Neuron (in vitro differentiated cells): Measurements from ENCODE around the gene KRTAP10-9.
"Not testable (repeated sequence)": the region's sequence is repeated elsewhere in the genome, so short reads cannot be mapped to it uniquely, and the experiment has no call there.

Experiments
- H2AFZ ChIP-seq: one replicate; pipeline ENCODE4 v1.6.1; 2013; ENCODE audit warnings: low read depth, mild to moderate bottlenecking, inconsistent platforms, low read length, moderate library complexity
- H3K27me3 ChIP-seq: one replicate; pipeline ENCODE4 v1.6.1; 2013; ENCODE audit warnings: low read length; ENCODE audit not compliant: insufficient read depth
- H3K36me3 ChIP-seq: one replicate; pipeline ENCODE4 v1.6.1; 2013; ENCODE audit warnings: low read length; ENCODE audit not compliant: insufficient read depth
- H3K4me1 ChIP-seq: one replicate; pipeline ENCODE4 v1.6.1; 2013; ENCODE audit warnings: low read length; ENCODE audit not compliant: insufficient read depth
- H3K4me3 ChIP-seq: 2 replicates; pipeline ENCODE4 v1.5.1; 2013; ENCODE audit warnings: mild to moderate bottlenecking, low read length, moderate library complexity
- H3K9me3 ChIP-seq: one replicate; pipeline ENCODE4 v1.6.1; 2013; ENCODE audit warnings: low read length

Gene KRTAP10-9

GRCh38 chr21:44626673-44627143 is at the start of gene KRTAP10-9:
Gene KRTAP10-9 (plus strand): TSS chr21:44627093. CDS start chr21:44627172, 79 bp downstream.
- H3K4me3 ChIP-seq = no peak within 1 kb of the TSS
- H3K4me1 ChIP-seq = no peaks in the 10 kb centered on the region
- no peak within 1 kb of the TSS for H2AFZ ChIP-seq
- H3K36me3 ChIP-seq = no peaks in the 10 kb centered on the region
- H3K9me3 ChIP-seq = peaks cover 2% of the 10 kb centered on the region
- no peaks in the 10 kb centered on the region for H3K27me3 ChIP-seq

GRCh38 chr21:44578371-44579055 is 48.4 kb upstream of the KRTAP10-9 start:
- peaks cover 5% of the 10 kb centered on the region for H3K4me1 ChIP-seq

GRCh38 chr21:44579056-44579832 is 47.6 kb upstream of the KRTAP10-9 start:
- no peaks in the 10 kb centered on the region for H3K27me3 ChIP-seq
- H3K9me3 ChIP-seq = no peaks in the 10 kb centered on the region
- no peaks in the 10 kb centered on the region for H3K36me3 ChIP-seq
- H3K4me3 ChIP-seq = no peak overlapping the region
- H2AFZ ChIP-seq = no peak overlapping the region
- H3K4me1 ChIP-seq = peaks cover 5% of the 10 kb centered on the region

More at GRCh38 chr21:44578371-44579055, 48.4 kb upstream of the KRTAP10-9 start:
- Histone ChIP-seq H3K27me3 (no peaks in the 10 kb centered on the region), H3K4me3 (no peak overlapping the region), H3K9me3 (no peaks in the 10 kb centered on the region), H2AFZ (no peak overlapping the region), H3K36me3 (no peaks in the 10 kb centered on the region)

GRCh38 chr21:44579833-44580144 is 47.1 kb upstream of the KRTAP10-9 start:
- peaks cover 5% of the 10 kb centered on the region for H3K4me1 ChIP-seq
- H3K4me3 ChIP-seq = no peak overlapping the region
- H3K36me3 ChIP-seq = no peaks in the 10 kb centered on the region
- H3K27me3 ChIP-seq = no peaks in the 10 kb centered on the region
- no peak overlapping the region for H2AFZ ChIP-seq
- H3K9me3 ChIP-seq = no peaks in the 10 kb centered on the region

GRCh38 chr21:44580231-44580821 is 46.6 kb upstream of the KRTAP10-9 start, which contains the start of gene KRTAP10-5:
Gene KRTAP10-5 (minus strand): TSS chr21:44580604. CDS start chr21:44580578, 26 bp downstream.
- H3K4me3 ChIP-seq, H2AFZ ChIP-seq, H3K27me3 ChIP-seq, H3K4me1 ChIP-seq, H3K9me3 ChIP-seq, H3K36me3 ChIP-seq: not testable (repeated sequence)

GRCh38 chr21:44581158-44581557 is 45.7 kb upstream of the KRTAP10-9 start:
- no peaks in the 10 kb centered on the region for H3K9me3 ChIP-seq
- no peaks in the 10 kb centered on the region for H3K36me3 ChIP-seq
- no peak overlapping the region for H2AFZ ChIP-seq
- no peaks in the 10 kb centered on the region for H3K27me3 ChIP-seq
- peaks cover 5% of the 10 kb centered on the region for H3K4me1 ChIP-seq
- no peak overlapping the region for H3K4me3 ChIP-seq

- Histone ChIP-seq H2AFZ (no peak overlapping the region), H3K9me3 (no peaks in the 10 kb centered on the region), H3K4me3 (no peak overlapping the region), H3K27me3 (no peaks in the 10 kb centered on the region), H3K4me1 (peaks cover 5% of the 10 kb centered on the region), H3K36me3 (no peaks in the 10 kb centered on the region)
These were observed 44.8 kb upstream of the KRTAP10-9 start for GRCh38 chr21:44582055-44582454.

GRCh38 chr21:44583089-44583799 is 43.6 kb upstream of the KRTAP10-9 start:
- Histone ChIP-seq H3K4me1 (peaks cover 5% of the 10 kb centered on the region), H3K4me3 (no peak overlapping the region)

GRCh38 chr21:44583800-44584147 is 43.1 kb upstream of the KRTAP10-9 start:
- no peaks in the 10 kb centered on the region for H3K36me3 ChIP-seq
- H3K9me3 ChIP-seq = no peaks in the 10 kb centered on the region
- H3K4me1 ChIP-seq = peaks cover 5% of the 10 kb centered on the region
- no peak overlapping the region for H3K4me3 ChIP-seq
- peak overlapping the region; percentile 48 for H2AFZ ChIP-seq
- no peaks in the 10 kb centered on the region for H3K27me3 ChIP-seq

More at GRCh38 chr21:44583089-44583799, 43.6 kb upstream of the KRTAP10-9 start:
- H3K36me3 ChIP-seq = no peaks in the 10 kb centered on the region
- H3K9me3 ChIP-seq = no peaks in the 10 kb centered on the region
- peak overlapping the region; percentile 48 for H2AFZ ChIP-seq
- no peaks in the 10 kb centered on the region for H3K27me3 ChIP-seq

- no peak overlapping the region for H3K4me3 ChIP-seq
- no peaks in the 10 kb centered on the region for H3K27me3 ChIP-seq
These were observed 41.0 kb upstream of the KRTAP10-9 start for GRCh38 chr21:44585892-44586291.

GRCh38 chr21:44589094-44589493 is 37.8 kb upstream of the KRTAP10-9 start:
- H3K4me1 ChIP-seq = no peaks in the 10 kb centered on the region
- H3K27me3 ChIP-seq = no peaks in the 10 kb centered on the region
- H3K9me3 ChIP-seq = no peaks in the 10 kb centered on the region
- no peak overlapping the region for H3K4me3 ChIP-seq
- H3K36me3 ChIP-seq = no peaks in the 10 kb centered on the region
- no peak overlapping the region for H2AFZ ChIP-seq

More at GRCh38 chr21:44585892-44586291, 41.0 kb upstream of the KRTAP10-9 start:
- Histone ChIP-seq H3K9me3 (no peaks in the 10 kb centered on the region), H3K36me3 (no peaks in the 10 kb centered on the region), H3K4me1 (peaks cover 5% of the 10 kb centered on the region), H2AFZ (no peak overlapping the region)

- Histone ChIP-seq H2AFZ (no peak overlapping the region), H3K4me3 (no peak overlapping the region), H3K27me3 (no peaks in the 10 kb centered on the region), H3K36me3 (no peaks in the 10 kb centered on the region), H3K4me1 (no peaks in the 10 kb centered on the region), H3K9me3 (no peaks in the 10 kb centered on the region)
These were observed 37.1 kb upstream of the KRTAP10-9 start for GRCh38 chr21:44589586-44590305.
